SH-SY5Y (cell line): ENCODE results near the gene BBS12.

Experiments
- GATA2 ChIP-seq: IDR thresholded peaks from 2 replicates; pipeline ENCODE4 v1.6.1; 2011; ENCODE audit warnings: mild to moderate bottlenecking, low read depth, low read length
- GATA3 ChIP-seq: IDR thresholded peaks from 2 replicates; pipeline ENCODE4 v1.6.1; 2011; ENCODE audit warnings: low read depth, mild to moderate bottlenecking, low read length, moderate library complexity

BBS12 gene

GRCh38 chr4:122787940-122788339 lies 55.4 kb downstream of the BBS12 start:
- no peak for TF ChIP-seq GATA2
- TF ChIP-seq GATA3, result no peak

DNA sequence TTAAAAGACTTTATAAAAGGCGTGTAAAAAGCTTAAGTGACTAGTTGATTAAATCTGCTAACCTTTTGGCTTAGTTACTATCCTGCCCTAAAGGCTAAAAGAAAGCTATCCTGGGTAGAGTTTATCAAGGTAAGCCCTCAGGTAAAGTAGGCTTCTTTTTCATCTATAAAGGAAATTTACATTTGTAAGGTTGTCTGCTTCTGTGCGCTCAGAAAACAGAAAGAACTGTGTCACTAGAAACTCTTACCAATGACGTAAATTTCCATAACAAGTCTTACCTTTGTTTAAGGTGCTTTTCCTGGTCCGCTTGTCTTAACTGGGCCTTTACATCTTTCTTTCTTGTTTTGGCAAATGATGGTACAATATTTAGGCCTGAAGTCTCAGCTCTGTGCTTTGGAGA lies 56.4 kb downstream of the BBS12 start:
- no peak for TF ChIP-seq GATA2
- TF ChIP-seq GATA3, result no peak

GRCh38 chr4:122793811-122794210 lies 61.3 kb downstream of the BBS12 start:
- TF ChIP-seq GATA3 (no peak), GATA2 (no peak)
